ENCODE measurements around the gene CABLES2. TPM values are rescaled to one million over a fixed set of nuclear protein-coding genes. Genes with fewer than 3 reads are reported as not detected.

The CABLES2 gene
- total and polyA plus RNA-seq, 12 donors, result 1.5 to 5.6 (median 3.7) TPM

- no peaks in the 10 kb centered on the region for H3K9me3 ChIP-seq (replicated peaks in 1 of 3)
- TF ChIP-seq POLR2A (IDR thresholded peaks at IDR 0.05) (no peak), CTCF (IDR thresholded peaks at IDR 0.05) (no peak)
- no peak overlapping the region for H3K27ac ChIP-seq
- no peaks in the 10 kb centered on the region for H3K36me3 ChIP-seq (replicated peaks in 1 of 2)
- WGBS, 4 donors, result 91 to 94% (median 93%) methylated on average over 16 to 19 of the region's 19 CpGs
- no peak for DNase-seq
- no peaks in the 10 kb centered on the region for H3K4me1 ChIP-seq (replicated peaks in 1 of 2)
- intact Hi-C loops (cut with DNase I), result loop anchor here in 1 of 2 donors (10.0 kb wide), 1 partner anchor 217 kb away; no protein-coding TSS in a partner anchor
- H3K4me3 ChIP-seq, result no peak overlapping the region
- H3K27me3 ChIP-seq, result no peaks in the 10 kb centered on the region
Observed at GRCh38 chr20:62398120-62398821, 8.8 kb downstream of the CABLES2 start.

GRCh38 chr20:62396367-62397239 is 10.5 kb downstream of the CABLES2 start:
- H3K36me3 ChIP-seq (replicated peaks in 1 of 2), result no peaks in the 10 kb centered on the region

GRCh38 chr20:62395311-62396242 is 11.5 kb downstream of the CABLES2 start:
- no peak overlapping the region for H3K27ac ChIP-seq
- no peak overlapping the region for H3K4me3 ChIP-seq
- TF ChIP-seq CTCF (IDR thresholded peaks at IDR 0.05), result no peak
- TF ChIP-seq POLR2A (IDR thresholded peaks at IDR 0.05), result no peak
- H3K4me1 ChIP-seq (replicated peaks in 1 of 2), result no peaks in the 10 kb centered on the region
- WGBS, 4 donors, result 89 to 91% (median 90%) methylated on average over 13 to 27 of the region's 27 CpGs
- no peaks in the 10 kb centered on the region for H3K36me3 ChIP-seq (replicated peaks in 1 of 2)
- intact Hi-C loops (cut with DNase I), result loop anchor here in 1 of 2 donors (10.0 kb wide), 1 partner anchor 219 kb away; no protein-coding TSS in a partner anchor
- H3K9me3 ChIP-seq (replicated peaks in 1 of 3), result no peaks in the 10 kb centered on the region
- no peaks in the 10 kb centered on the region for H3K27me3 ChIP-seq
- no peak for DNase-seq

More at GRCh38 chr20:62396367-62397239, 10.5 kb downstream of the CABLES2 start:
- H3K27ac ChIP-seq, result no peak overlapping the region
- no peak overlapping the region for H3K4me3 ChIP-seq
- 88 to 94% (median 91%) methylated on average over 23 to 35 of the region's 35 CpGs for WGBS, 4 donors
- no peaks in the 10 kb centered on the region for H3K27me3 ChIP-seq
- DNase-seq, result no peak
- intact Hi-C loops (cut with DNase I), result loop anchor here in 1 of 2 donors (10.0 kb wide), 1 partner anchor 218 kb away; no protein-coding TSS in a partner anchor
- TF ChIP-seq CTCF (IDR thresholded peaks at IDR 0.05) (no peak), POLR2A (IDR thresholded peaks at IDR 0.05) (no peak)
- H3K4me1 ChIP-seq (replicated peaks in 1 of 2), result no peaks in the 10 kb centered on the region
- H3K9me3 ChIP-seq (replicated peaks in 1 of 3), result no peaks in the 10 kb centered on the region
